HG02610 (cell line): ENCODE results near the gene FEV.
"Not testable (repeated sequence)": the region's sequence is repeated elsewhere in the genome, so short reads cannot be mapped to it uniquely, and the experiment has no call there.

Experiments used
- ATAC-seq: cut with Tn5 transposase; IDR thresholded peaks from one replicate; pipeline ENCODE4 v1.9.1; 2021; ENCODE audit warnings: mild to moderate bottlenecking, moderate library complexity; ENCODE audit not compliant: unreplicated experiment

The FEV gene

DNA sequence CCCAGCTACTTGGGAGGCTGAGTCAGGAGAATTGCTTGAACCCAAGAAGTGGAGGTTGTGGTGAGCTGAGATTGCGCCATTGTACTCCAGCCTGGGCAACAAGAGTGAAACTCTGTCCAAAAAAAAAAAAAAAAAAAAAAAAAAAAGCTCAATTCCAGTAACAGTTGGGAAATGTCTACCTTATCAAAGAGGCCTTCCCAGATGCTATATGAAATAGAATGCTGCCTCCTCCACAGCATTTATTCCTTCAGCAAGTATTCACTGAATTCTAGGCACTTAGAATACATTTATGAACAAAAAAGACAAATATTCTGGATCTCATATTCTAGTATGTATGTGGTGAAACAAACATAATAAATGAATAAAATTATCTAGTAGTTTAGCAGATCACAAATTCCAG is 38.4 kb downstream of the FEV start:
- no peak for ATAC-seq

DNA sequence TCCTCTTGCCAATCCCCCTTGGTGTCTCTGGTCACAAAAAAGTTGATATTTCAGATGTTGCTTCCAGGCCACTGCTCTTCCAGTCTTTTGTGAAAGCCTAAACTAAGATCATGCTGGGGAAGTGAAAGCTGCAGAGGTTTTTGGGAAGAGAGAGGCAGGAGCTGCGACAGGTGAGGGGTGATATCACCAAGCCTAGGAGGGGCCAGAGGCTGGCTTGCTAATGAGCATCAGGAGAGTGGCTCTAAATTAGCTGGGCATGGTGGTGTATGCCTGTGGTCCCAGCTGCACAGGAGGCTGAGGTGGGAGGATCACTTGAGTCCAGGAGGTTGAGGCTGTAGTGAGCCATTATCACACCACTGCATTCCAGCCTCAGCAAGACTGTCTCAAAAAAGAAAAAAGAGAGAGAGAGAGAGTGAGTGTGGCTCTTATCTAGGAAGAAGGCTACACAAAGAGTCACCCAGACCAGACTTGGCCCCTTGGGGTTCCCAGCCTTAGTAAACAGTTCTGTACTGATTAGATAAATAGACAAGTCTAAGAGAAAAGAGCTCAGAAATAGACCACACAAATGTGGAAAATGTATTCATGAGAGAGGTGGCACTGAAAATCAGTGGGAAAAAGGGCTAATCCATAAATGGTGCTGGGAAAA is 40.1 kb downstream of the FEV start:
- no peak for ATAC-seq

DNA sequence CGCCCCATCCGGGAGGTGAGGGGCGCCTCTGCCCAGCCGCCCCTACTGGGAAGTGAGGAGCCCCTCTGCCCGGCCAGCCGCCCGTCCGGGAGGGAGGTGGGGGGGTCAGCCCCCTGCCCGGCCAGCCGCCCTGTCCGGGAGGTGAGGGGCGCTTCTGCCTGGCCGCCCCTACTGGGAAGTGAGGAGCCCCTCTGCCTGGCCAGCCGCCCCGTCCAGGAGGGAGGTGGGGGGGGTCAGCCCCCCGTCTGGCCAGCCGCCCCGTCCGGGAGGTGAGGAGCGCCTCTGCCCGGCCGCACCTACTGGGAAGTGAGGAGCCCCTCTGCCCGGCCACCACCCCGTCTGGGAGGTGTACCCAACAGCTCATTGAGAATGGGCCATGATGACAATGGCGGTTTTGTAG is 53.2 kb downstream of the FEV start:
- not testable (repeated sequence) for ATAC-seq
